ENCODE data around the gene GDAP2. TPM values are rescaled to one million over a fixed set of nuclear protein-coding genes. Genes with fewer than 3 reads are reported as not detected.

GDAP2 gene
- total RNA-seq, 1 experiment from 2014 or later: 24.4 TPM

DNA sequence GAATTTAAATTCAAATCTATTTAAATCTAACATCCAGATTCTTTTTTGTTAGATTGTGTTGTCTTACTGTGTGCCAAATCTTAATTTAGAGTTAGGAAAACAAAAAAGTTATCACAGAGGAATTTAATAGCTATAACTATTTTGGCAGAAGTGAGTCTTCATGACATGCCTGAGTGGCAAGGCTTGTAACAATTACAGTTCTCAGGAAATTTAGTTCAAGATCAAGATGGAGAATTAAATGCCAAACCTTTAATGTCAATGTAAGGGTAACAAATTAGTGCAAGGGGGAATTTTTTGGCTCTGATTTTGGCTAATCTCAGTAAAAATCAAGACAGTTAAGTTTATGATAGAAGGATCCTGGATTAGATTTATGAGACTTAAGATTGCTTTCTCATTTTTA, 58.4 kb downstream of the GDAP2 start:
- Histone ChIP-seq H3K27ac (ENCODE audit: insufficient read length, low read depth, low read length) (no peak overlapping the region), H3K18ac (ENCODE audit: insufficient read length, low read depth, low read length) (no peak overlapping the region), H2BK120ac (ENCODE audit: low read depth, low read length, poor library complexity, severe bottlenecking) (no peak overlapping the region), H3K9me3 (ENCODE audit: control insufficient read depth, low read depth, low read length) (no peaks in the 10 kb centered on the region), H3K23ac (ENCODE audit: insufficient read length, low read depth, low read length) (no peak overlapping the region), H3K27me3 (ENCODE audit: insufficient read depth, low read length) (no peaks in the 10 kb centered on the region), H3K4me1 (ENCODE audit: insufficient read depth, low read length) (no peaks in the 10 kb centered on the region), H3K4me2 (ENCODE audit: insufficient read depth, insufficient read length, low read length) (no peak overlapping the region), H2BK20ac (ENCODE audit: low read depth, low read length, poor library complexity, severe bottlenecking) (no peak overlapping the region), H2AFZ (ENCODE audit: low read length) (no peak overlapping the region), H4K20me1 (ENCODE audit: control insufficient read depth, insufficient read depth, insufficient read length) (no peaks in the 10 kb centered on the region), H2BK12ac (ENCODE audit: insufficient read length, low read depth, low read length) (no peak overlapping the region), H2BK15ac (ENCODE audit: low read depth, low read length) (no peak overlapping the region), H3K14ac (ENCODE audit: insufficient read depth, low read length) (no peak overlapping the region), H4K5ac (ENCODE audit: insufficient read length, low read depth, low read length) (no peak overlapping the region), H2AK5ac (ENCODE audit: insufficient read length, low read length) (no peak overlapping the region), H3K9ac (ENCODE audit: extremely low read depth, insufficient read length, low read length) (no peak overlapping the region), H3K23me2 (ENCODE audit: insufficient read length, low read depth, low read length, poor library complexity, severe bottlenecking) (no peaks in the 10 kb centered on the region), H3T11ph (ENCODE audit: low read length) (no peak overlapping the region), H4K91ac (ENCODE audit: insufficient read length, low read depth, low read length) (no peak overlapping the region), H3K4ac (ENCODE audit: low read depth, low read length) (no peak overlapping the region), H3K56ac (ENCODE audit: insufficient read length, low read depth, low read length) (no peak overlapping the region), H3K79me1 (ENCODE audit: insufficient read depth, low read depth, low read length, poor library complexity, severe bottlenecking) (no peaks in the 10 kb centered on the region), H2BK5ac (ENCODE audit: insufficient read length, low read length) (no peak overlapping the region), H3K79me2 (ENCODE audit: insufficient read depth, low read length) (no peaks in the 10 kb centered on the region), H4K8ac (replicated peaks; ENCODE audit: insufficient read length, low read depth, low read length) (no peak overlapping the region)
- Mint-ChIP-seq H3K27ac (no peak overlapping the region), H3K4me3 (no peak overlapping the region), H3K36me3 (ENCODE audit: insufficient read depth in 1 of 3, low read depth in 3 of 3) (peaks cover 27 to 47% (median 44%) of the 10 kb centered on the region in 3 experiments), H3K9me3 (no peaks in the 10 kb centered on the region; a peak in 1 of 5 replicates), H3K4me1 (peaks cover 0 to 3% of the 10 kb centered on the region in 2 experiments; a peak in 2 of 4 replicates), H3K27me3 (ENCODE audit: low read depth) (no peaks in the 10 kb centered on the region)
- TF ChIP-seq, protein P1, sequence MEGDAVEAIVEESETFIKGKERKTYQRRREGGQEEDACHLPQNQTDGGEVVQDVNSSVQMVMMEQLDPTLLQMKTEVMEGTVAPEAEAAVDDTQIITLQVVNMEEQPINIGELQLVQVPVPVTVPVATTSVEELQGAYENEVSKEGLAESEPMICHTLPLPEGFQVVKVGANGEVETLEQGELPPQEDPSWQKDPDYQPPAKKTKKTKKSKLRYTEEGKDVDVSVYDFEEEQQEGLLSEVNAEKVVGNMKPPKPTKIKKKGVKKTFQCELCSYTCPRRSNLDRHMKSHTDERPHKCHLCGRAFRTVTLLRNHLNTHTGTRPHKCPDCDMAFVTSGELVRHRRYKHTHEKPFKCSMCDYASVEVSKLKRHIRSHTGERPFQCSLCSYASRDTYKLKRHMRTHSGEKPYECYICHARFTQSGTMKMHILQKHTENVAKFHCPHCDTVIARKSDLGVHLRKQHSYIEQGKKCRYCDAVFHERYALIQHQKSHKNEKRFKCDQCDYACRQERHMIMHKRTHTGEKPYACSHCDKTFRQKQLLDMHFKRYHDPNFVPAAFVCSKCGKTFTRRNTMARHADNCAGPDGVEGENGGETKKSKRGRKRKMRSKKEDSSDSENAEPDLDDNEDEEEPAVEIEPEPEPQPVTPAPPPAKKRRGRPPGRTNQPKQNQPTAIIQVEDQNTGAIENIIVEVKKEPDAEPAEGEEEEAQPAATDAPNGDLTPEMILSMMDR (conservative IDR thresholded peaks at IDR 0.05): no peak
- DNase-seq: no peak

Data from H9 (cell line).